Limb (tissue), 2 donors: Measurements from ENCODE around the gene TRIM9.

ENCODE experiments used
- DNase-seq, 2 donors: peaks; one replicate each; pipeline ENCODE4 v3.0.0-alpha.2; 2016; ENCODE audit errors: extremely low spot score in 2 of 2

The TRIM9 gene

GRCh38 chr14:50936882-50937281 lies 158.0 kb downstream of the TRIM9 start:
- no peak for DNase-seq

GRCh38 chr14:50936016-50936340 lies 158.9 kb downstream of the TRIM9 start:
- DNase-seq, result no peak

GRCh38 chr14:50935126-50936015 lies 159.5 kb downstream of the TRIM9 start:
- DNase-seq, result no peak

GRCh38 chr14:50932592-50933495 lies 162.1 kb downstream of the TRIM9 start:
- DNase-seq, result no peak

- DNase-seq, result no peak
Measured at GRCh38 chr14:50932156-50932555, 162.7 kb downstream of the TRIM9 start.

GRCh38 chr14:50931559-50931958 lies 163.3 kb downstream of the TRIM9 start:
- no peak for DNase-seq

- no peak for DNase-seq
Measured at GRCh38 chr14:50929506-50929905, 165.4 kb downstream of the TRIM9 start.

GRCh38 chr14:50928002-50928635 lies 166.8 kb downstream of the TRIM9 start:
- DNase-seq, result no peak

GRCh38 chr14:50926851-50927386 lies 168.0 kb downstream of the TRIM9 start:
- no peak for DNase-seq
